SU-DHL-6 (cell line): ENCODE data around the gene FKBP15.

Experiments
- H2AFZ ChIP-seq: fragments of 200-600 bp; sonication (generic); 2 replicates; pipeline ENCODE4 v1.6.1; 2014; ENCODE audit warnings: low read depth, mild to moderate bottlenecking, moderate library complexity, mixed read lengths, antibody characterized with exemption, low read length; ENCODE audit not compliant: severe bottlenecking
- H3F3A ChIP-seq: fragments of 200-600 bp; shearing (Covaris generic); 2 replicates; pipeline ENCODE4 v1.6.0; 2016; ENCODE audit warnings: antibody characterized with exemption, mild to moderate bottlenecking; ENCODE audit not compliant: insufficient read depth
- H3K27ac ChIP-seq: fragments of 200-600 bp; sonication (generic); 2 replicates; pipeline ENCODE4 v1.5.1; 2016; ENCODE audit warnings: low read depth, mild to moderate bottlenecking, low read length, moderate library complexity, mixed read lengths
- H3K27me3 ChIP-seq: fragments of 200-600 bp; sonication (generic), shearing (Covaris generic); 2 replicates; pipeline ENCODE4 v1.6.0; 2014; ENCODE audit warnings: mild to moderate bottlenecking, low read length
- H3K36me3 ChIP-seq: fragments of 200-600 bp; sonication (generic); 2 replicates; pipeline ENCODE4 v1.6.1; 2014; ENCODE audit warnings: mild to moderate bottlenecking, low read length, mixed read lengths
- H3K4me2 ChIP-seq: fragments of 300-600, 200-600 bp; shearing (Covaris generic), sonication (generic); 2 replicates; pipeline ENCODE4 v1.6.0; 2014; ENCODE audit warnings: low read length, low read depth, mild to moderate bottlenecking; ENCODE audit not compliant: poor library complexity, severe bottlenecking
- H3K4me3 ChIP-seq: fragments of 200-600 bp; sonication (generic); 2 replicates; pipeline ENCODE4 v1.5.1; 2014; ENCODE audit warnings: antibody characterized with exemption, low read length, mild to moderate bottlenecking, mixed read lengths; ENCODE audit not compliant: insufficient read depth, poor library complexity, severe bottlenecking
- H3K79me2 ChIP-seq: fragments of 200-600 bp; sonication (generic); 2 replicates; pipeline ENCODE4 v1.6.1; 2014; ENCODE audit warnings: mild to moderate bottlenecking, low read length, moderate library complexity; ENCODE audit not compliant: insufficient read depth
- H3K9ac ChIP-seq: fragments of 200-600 bp; sonication (generic); 2 replicates; pipeline ENCODE4 v1.7.0; 2014; ENCODE audit warnings: mild to moderate bottlenecking, low read length
- H3K9me2 ChIP-seq: fragments of 200-600 bp; sonication (generic); replicated peaks from 2 replicates; pipeline ENCODE4 v1.6.1; 2014; ENCODE audit warnings: low read length; ENCODE audit not compliant: insufficient read depth
- H3K9me3 ChIP-seq: fragments of 200-600 bp; sonication (generic); 2 replicates; pipeline ENCODE4 v1.6.1; 2014; ENCODE audit warnings: low read length, mixed read lengths; ENCODE audit not compliant: insufficient read depth
- H4K20me1 ChIP-seq: fragments of 200-600 bp; sonication (generic); 2 replicates; pipeline ENCODE4 v1.6.1; 2014; ENCODE audit warnings: low read depth, mild to moderate bottlenecking, antibody characterized with exemption, low read length, moderate library complexity, mixed read lengths
- EZH2phosphoT487 ChIP-seq: fragments of 200-600 bp; sonication (generic), shearing (Covaris generic); conservative IDR thresholded peaks from 2 replicates; pipeline ENCODE4 v1.6.1; 2018; ENCODE audit warnings: mild to moderate bottlenecking, antibody characterized with exemption, low read length, moderate library complexity, mixed read lengths
- TF ChIP-seq, protein P1 (sequence below): fragments of 200-600 bp; sonication (generic); IDR thresholded peaks from one replicate; pipeline ENCODE4 v1.5.1; 2017; ENCODE audit warnings: antibody characterized with exemption, mild to moderate bottlenecking, low read length, moderate library complexity; ENCODE audit not compliant: insufficient read depth, poor library complexity, severe bottlenecking

FKBP15 gene

DNA sequence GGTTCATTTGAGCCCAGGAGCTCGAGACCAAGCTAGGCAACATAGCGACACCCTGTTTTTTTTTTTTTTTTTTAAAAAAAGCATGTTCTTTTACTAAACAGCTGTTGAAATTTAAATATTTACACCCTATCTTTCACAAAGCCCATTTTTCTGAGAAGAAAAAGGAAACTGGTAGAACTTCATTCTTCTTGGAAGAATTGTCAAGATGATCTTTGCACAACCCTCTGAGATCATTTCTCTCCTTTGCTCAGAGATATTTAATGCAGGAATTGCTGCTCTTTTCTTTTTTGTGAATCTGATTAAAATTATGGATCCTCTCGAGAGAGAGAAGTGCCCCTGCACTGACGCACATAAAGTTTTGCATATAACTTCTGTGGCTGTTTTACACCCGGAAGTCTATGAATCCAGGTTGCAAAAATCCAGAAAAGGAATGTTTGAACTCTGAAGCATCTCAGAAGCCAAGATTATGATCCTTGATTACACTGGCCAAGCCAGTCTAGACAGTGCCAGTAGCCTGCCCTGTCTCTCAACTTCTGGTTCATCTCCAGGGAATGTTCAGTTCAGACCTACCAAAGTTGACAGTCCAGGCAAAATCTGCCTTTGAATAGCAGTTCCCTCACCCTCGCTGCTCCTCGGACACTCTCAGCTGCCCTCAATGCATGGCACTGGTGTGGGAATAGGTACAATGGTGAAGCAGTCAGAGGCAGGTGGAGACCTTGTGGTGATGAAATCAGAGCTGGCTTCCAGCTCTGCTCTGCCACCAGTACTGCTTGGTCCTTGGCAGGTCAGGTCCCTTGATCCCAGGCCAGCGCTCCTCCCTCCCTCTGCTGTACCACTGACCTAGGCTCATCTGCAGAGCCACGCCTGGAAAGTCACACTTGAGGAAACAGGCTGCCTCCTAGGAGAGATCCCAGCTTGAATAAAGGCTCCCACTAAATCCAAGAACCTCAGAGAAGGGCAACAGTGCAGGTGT lies 83.6 kb downstream of the FKBP15 start:
- no peaks in the 10 kb centered on the region for H4K20me1 ChIP-seq
- H2AFZ ChIP-seq = no peak overlapping the region
- H3K9me3 ChIP-seq = no peaks in the 10 kb centered on the region
- H3K27ac ChIP-seq = no peak overlapping the region
- no peaks in the 10 kb centered on the region for H3K36me3 ChIP-seq
- no peaks in the 10 kb centered on the region for H3F3A ChIP-seq
- no peaks in the 10 kb centered on the region for H3K79me2 ChIP-seq
- no peak overlapping the region for H3K4me2 ChIP-seq
- TF ChIP-seq, protein P1, sequence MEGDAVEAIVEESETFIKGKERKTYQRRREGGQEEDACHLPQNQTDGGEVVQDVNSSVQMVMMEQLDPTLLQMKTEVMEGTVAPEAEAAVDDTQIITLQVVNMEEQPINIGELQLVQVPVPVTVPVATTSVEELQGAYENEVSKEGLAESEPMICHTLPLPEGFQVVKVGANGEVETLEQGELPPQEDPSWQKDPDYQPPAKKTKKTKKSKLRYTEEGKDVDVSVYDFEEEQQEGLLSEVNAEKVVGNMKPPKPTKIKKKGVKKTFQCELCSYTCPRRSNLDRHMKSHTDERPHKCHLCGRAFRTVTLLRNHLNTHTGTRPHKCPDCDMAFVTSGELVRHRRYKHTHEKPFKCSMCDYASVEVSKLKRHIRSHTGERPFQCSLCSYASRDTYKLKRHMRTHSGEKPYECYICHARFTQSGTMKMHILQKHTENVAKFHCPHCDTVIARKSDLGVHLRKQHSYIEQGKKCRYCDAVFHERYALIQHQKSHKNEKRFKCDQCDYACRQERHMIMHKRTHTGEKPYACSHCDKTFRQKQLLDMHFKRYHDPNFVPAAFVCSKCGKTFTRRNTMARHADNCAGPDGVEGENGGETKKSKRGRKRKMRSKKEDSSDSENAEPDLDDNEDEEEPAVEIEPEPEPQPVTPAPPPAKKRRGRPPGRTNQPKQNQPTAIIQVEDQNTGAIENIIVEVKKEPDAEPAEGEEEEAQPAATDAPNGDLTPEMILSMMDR = no peak
- TF ChIP-seq EZH2phosphoT487 = no peak
- H3K9me2 ChIP-seq = no peaks in the 10 kb centered on the region
- H3K9ac ChIP-seq = no peak overlapping the region
- H3K27me3 ChIP-seq = no peaks in the 10 kb centered on the region
- H3K4me3 ChIP-seq = no peak overlapping the region

DNA sequence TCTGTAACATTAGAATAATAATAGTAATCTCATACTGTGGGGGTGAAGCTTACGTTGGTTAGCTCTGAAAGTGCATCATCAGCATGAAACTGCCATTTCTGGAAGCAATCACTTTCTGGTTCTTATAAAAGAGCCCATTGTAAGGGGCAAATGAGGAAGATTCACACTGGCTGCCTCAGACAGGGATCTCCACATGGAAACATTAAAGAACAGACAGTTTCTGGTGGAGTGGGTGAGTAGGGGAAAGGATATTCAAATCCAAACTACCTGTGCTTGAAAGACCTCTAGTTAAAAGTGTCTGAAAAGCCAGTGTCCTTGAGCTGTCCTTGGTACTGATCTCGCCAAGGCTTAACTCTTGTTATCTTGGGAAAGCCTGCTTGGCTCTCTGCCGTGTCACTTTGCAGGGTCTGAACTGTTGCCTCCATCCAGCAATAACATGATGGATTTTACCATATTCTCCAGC lies 89.4 kb downstream of the FKBP15 start:
- Histone ChIP-seq H3K9ac (no peak overlapping the region), H3K9me3 (no peaks in the 10 kb centered on the region), H3K4me3 (no peak overlapping the region), H3K79me2 (no peaks in the 10 kb centered on the region), H3K4me2 (no peak overlapping the region), H2AFZ (no peak overlapping the region), H3F3A (no peaks in the 10 kb centered on the region), H3K27ac (no peak overlapping the region), H3K9me2 (no peaks in the 10 kb centered on the region), H4K20me1 (no peaks in the 10 kb centered on the region), H3K36me3 (no peaks in the 10 kb centered on the region), H3K27me3 (no peaks in the 10 kb centered on the region)
- TF ChIP-seq, protein P1 = no peak
- TF ChIP-seq EZH2phosphoT487 = no peak

DNA sequence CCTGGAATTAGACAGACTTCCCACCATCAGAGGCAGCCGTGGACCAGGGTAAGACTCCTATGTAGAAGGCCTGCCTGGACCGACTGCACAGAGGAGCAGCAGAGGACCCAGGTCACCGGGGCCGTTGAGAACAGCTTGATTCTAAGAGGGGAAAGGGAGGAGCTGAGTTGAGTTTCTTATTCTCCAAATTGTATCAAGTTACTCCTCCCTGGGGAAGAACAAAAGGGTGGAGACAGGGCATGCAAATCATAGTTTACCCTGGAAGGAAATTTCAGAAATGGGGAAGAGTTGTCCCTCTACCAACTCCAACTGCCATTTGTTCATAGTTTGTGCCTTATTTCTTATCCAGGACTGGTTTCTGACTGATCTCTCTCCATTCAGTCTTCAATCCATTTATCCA lies 91.2 kb downstream of the FKBP15 start:
- Histone ChIP-seq H3K9ac (no peak overlapping the region), H3K36me3 (no peaks in the 10 kb centered on the region), H3K79me2 (no peaks in the 10 kb centered on the region), H3K9me3 (no peaks in the 10 kb centered on the region), H3F3A (no peaks in the 10 kb centered on the region), H3K27ac (no peak overlapping the region), H3K4me3 (no peak overlapping the region), H2AFZ (no peak overlapping the region), H4K20me1 (no peaks in the 10 kb centered on the region), H3K27me3 (no peaks in the 10 kb centered on the region), H3K9me2 (no peaks in the 10 kb centered on the region), H3K4me2 (no peak overlapping the region)
- TF ChIP-seq, protein P1 = no peak
- no peak for TF ChIP-seq EZH2phosphoT487
